Lower leg skin (tissue), 4 donors: ENCODE data around the gene DCUN1D3. TPM values are rescaled to one million over a fixed set of nuclear protein-coding genes. Genes with fewer than 3 reads are reported as not detected.

Source experiments
- DNase-seq, 2 donors: peaks; one replicate each; pipeline ENCODE4 v3.0.0-alpha.2; 2019; ENCODE audit warnings: low spot score in 2 of 2
- H3K4me3 ChIP-seq: fragments of 200-600 bp; sonication (generic); 2 replicates; pipeline ENCODE4 v1.5.1; 2017; ENCODE audit warnings: mild to moderate bottlenecking, low read depth; ENCODE audit not compliant: poor library complexity, severe bottlenecking
- CTCF ChIP-seq, 3 donors: fragments of 450-650 bp; IDR thresholded peaks; one replicate each; pipeline ENCODE4 v1.5.1; 2016; ENCODE audit warnings: antibody characterized with exemption in 3 of 3, mild to moderate bottlenecking in 3 of 3, moderate library complexity in 2 of 3
- POLR2A ChIP-seq, 2 donors: fragments of 450-650 bp; IDR thresholded peaks; one replicate each; pipeline ENCODE4 v1.6.1; 2016 to 2017; ENCODE audit warnings: antibody characterized with exemption in 2 of 2, mild to moderate bottlenecking in 1 of 2, moderate library complexity in 1 of 2
- WGBS, 2 donors: methylation state at CpG; one replicate each; pipeline ENCODE4 v1.1.5; 2018; 5-methylcytosine and 5-hydroxymethylcytosine counted together
- intact Hi-C: fragments of 100-400 bp; cut with DNase I; formaldehyde crosslinking; loops from one replicate; pipeline ENCODE4 v1.15.0; 2023; ENCODE audit warnings: low total_unique reads
- total RNA-seq, 4 donors: library from RNA; depleted of rRNA; stranded (reverse); fragments of >200 nt; gene quantifications; one replicate each; pipeline ENCODE4 v1.1.0, GENCODE V29; 2016

The DCUN1D3 gene
- total RNA-seq, 4 donors from 2014 or later: 18.2 to 20.8 (median 18.3) TPM

- H3K4me3 ChIP-seq: no peak overlapping the region
- no peak for DNase-seq
- TF ChIP-seq POLR2A (IDR thresholded peaks at IDR 0.05) (no peak), CTCF (IDR thresholded peaks at IDR 0.05) (no peak)
- WGBS, 2 donors: 44 to 64% methylated on average over 4 of the region's 4 CpGs
- intact Hi-C loops: no loop called here
Observed at GRCh38 chr16:20942256-20942655, 42.1 kb upstream of the DCUN1D3 start.

GRCh38 chr16:20941636-20941926, 41.4 kb upstream of the DCUN1D3 start:
- TF ChIP-seq POLR2A (IDR thresholded peaks at IDR 0.05) (no peak), CTCF (IDR thresholded peaks at IDR 0.05) (no peak)
- intact Hi-C loops: no loop called here
- no peak for DNase-seq
- no peak overlapping the region for H3K4me3 ChIP-seq
- 93 to 95% methylated on average over 6 of the region's 6 CpGs for WGBS, 2 donors

- DNase-seq: no peak
- intact Hi-C loops: no loop called here
- H3K4me3 ChIP-seq: no peak overlapping the region
- TF ChIP-seq POLR2A (IDR thresholded peaks at IDR 0.05) (no peak), CTCF (IDR thresholded peaks at IDR 0.05) (no peak)
- WGBS, 2 donors: 77 to 87% methylated on average over 6 of the region's 6 CpGs
Observed at GRCh38 chr16:20940871-20941635, 40.9 kb upstream of the DCUN1D3 start.

GRCh38 chr16:20939611-20940010, 39.5 kb upstream of the DCUN1D3 start:
- H3K4me3 ChIP-seq: no peak overlapping the region
- DNase-seq: no peak
- intact Hi-C loops: loop anchor here (5.0 kb wide), 1 partner anchor 532 kb away; the partner anchor contains the start of gene ACSM5
- no peak for TF ChIP-seq CTCF (IDR thresholded peaks at IDR 0.05)
- no peak for TF ChIP-seq POLR2A (IDR thresholded peaks at IDR 0.05)

GRCh38 chr16:20938426-20938825, 38.3 kb upstream of the DCUN1D3 start:
- DNase-seq: no peak
- intact Hi-C loops: loop anchor here (5.0 kb wide), 1 partner anchor 531 kb away; the partner anchor contains the start of gene ACSM5
- WGBS, 2 donors: 42 to 43% methylated on average over 2 of the region's 2 CpGs
- no peak overlapping the region for H3K4me3 ChIP-seq
- no peak for TF ChIP-seq POLR2A (IDR thresholded peaks at IDR 0.05)

GRCh38 chr16:20937736-20938135, 37.6 kb upstream of the DCUN1D3 start:
- 87 to 90% methylated on average over 6 of the region's 6 CpGs for WGBS, 2 donors
- DNase-seq: no peak
- intact Hi-C loops: loop anchor here (5.0 kb wide), 1 partner anchor 530 kb away; the partner anchor contains the start of gene ACSM5
- no peak overlapping the region for H3K4me3 ChIP-seq
- TF ChIP-seq POLR2A (IDR thresholded peaks at IDR 0.05) (no peak), CTCF (IDR thresholded peaks at IDR 0.05) (no peak)
